SHP77 (cell line): ENCODE measurements around the gene FIS1.
"Not testable (repeated sequence)": the region's sequence is repeated elsewhere in the genome, so short reads cannot be mapped to it uniquely, and the experiment has no call there.

ENCODE experiments used
- DNase-seq, 2 experiments: peaks; one replicate each; lab custom pipeline; 2025; lab: John Stamatoyannopoulos, UW

Gene FIS1

GRCh38 chr7:101203740-101204738 lies 40.8 kb downstream of the FIS1 start:
- DNase-seq, result not testable (repeated sequence)

- no peak for DNase-seq
Measured at GRCh38 chr7:101202603-101202918, 42.3 kb downstream of the FIS1 start.

- no peak for DNase-seq
Measured at GRCh38 chr7:101201695-101202602, 42.9 kb downstream of the FIS1 start.

GRCh38 chr7:101200862-101201599 lies 43.9 kb downstream of the FIS1 start, which contains the start of gene MOGAT3:
Gene MOGAT3 (minus strand): TSS chr7:101201036. CDS start chr7:101200854, 182 bp downstream.
- no peak for DNase-seq

DNA sequence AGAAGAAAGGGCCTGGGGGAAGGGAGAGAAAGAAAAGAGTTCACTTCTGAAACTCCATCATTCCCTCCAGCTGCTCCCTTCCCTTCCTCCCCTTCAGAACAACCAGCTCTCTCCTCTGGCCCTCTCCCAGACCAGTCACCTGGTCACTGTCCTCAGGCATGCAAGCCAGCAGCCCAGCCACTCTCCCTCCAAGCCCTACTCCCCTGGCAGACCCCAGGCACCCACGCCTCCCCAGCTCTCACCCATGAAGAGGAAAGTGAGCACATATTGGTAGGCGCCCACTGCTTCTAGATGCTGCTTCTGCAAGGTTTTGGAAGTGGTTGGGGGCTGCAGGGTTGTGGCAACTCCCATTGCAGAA lies 44.4 kb downstream of the FIS1 start:
- DNase-seq, result no peak

GRCh38 chr7:101199522-101199921 lies 45.4 kb downstream of the FIS1 start:
- not testable (repeated sequence) for DNase-seq

DNA sequence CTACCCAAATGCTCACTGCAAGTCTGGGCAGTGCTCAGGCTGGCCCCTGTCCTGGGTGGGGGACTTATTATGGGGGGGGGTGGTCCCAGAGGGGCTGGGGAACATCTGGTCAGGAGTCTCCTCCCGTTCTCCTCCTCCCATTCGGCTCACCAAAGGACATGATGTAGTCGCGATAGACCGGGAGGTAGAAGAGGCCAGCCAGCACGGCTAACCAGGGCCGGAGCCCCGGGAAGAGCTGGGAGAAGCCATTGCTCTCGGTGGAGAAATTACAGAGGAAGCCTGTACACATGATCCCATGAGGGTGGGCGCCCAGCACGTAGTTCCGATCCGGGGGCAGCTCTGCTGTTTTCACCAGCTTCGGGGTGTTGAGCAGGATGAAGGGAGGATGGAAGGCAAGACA lies 46.4 kb downstream of the FIS1 start:
- DNase-seq, result no peak

DNA sequence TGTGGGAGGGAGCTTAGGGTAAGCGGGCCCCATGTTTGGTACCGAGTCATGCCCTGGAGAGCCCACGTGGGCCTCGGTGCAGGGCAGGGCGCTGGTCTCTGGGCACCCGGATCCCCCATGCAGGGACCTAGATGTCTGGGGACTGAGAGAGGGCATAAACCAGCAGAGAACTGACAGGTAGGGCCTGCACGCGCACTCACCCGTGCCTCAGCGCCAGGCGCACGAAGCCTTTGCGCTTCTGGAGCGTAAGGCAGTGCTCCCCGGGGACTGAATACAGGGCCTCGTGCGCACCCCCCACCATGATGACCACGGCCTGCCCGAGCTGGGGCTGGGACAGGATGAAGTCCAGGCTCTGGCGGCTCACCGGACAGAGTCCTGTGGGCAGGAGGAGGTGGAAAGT lies 46.9 kb downstream of the FIS1 start:
- DNase-seq, result no peak

GRCh38 chr7:101195884-101196283 lies 49.0 kb downstream of the FIS1 start:
- DNase-seq, result no peak
